Neural cell (in vitro differentiated cells): ENCODE data around the gene FLOT2. TPM values are rescaled to one million over a fixed set of nuclear protein-coding genes. Genes with fewer than 3 reads are reported as not detected.

Source experiments
- H2AFZ ChIP-seq: fragments of 200-600, 300-800 bp; sonication (generic), shearing (Covaris generic); 2 replicates; pipeline ENCODE4 v1.6.0; 2014; ENCODE audit warnings: low read depth, mild to moderate bottlenecking, antibody characterized with exemption, low read length, moderate library complexity
- H3F3A ChIP-seq: fragments of 200-600 bp; shearing (Covaris generic); 2 replicates; pipeline ENCODE4 v1.6.1; 2016; ENCODE audit warnings: mild to moderate bottlenecking, moderate library complexity, mixed read lengths, antibody characterized with exemption, low read length; ENCODE audit not compliant: insufficient read depth, poor library complexity, severe bottlenecking
- H3K27ac ChIP-seq: fragments of 200-600, 300-800 bp; sonication (generic), shearing (Covaris generic); 2 replicates; pipeline ENCODE4 v1.5.1; 2014; ENCODE audit warnings: mild to moderate bottlenecking, low read length, moderate library complexity
- H3K27me3 ChIP-seq: fragments of 300-800, 200-600 bp; sonication (generic), shearing (Covaris generic); 2 replicates; pipeline ENCODE4 v1.6.0; 2014; ENCODE audit warnings: mild to moderate bottlenecking, low read depth, low read length, moderate library complexity; ENCODE audit not compliant: insufficient read depth
- H3K36me3 ChIP-seq: fragments of 300-800, 200-600 bp; sonication (generic), shearing (Covaris generic); 2 replicates; pipeline ENCODE4 v1.5.1; 2014; ENCODE audit warnings: mild to moderate bottlenecking, antibody characterized with exemption, low read length, moderate library complexity; ENCODE audit not compliant: insufficient read depth
- H3K4me2 ChIP-seq: fragments of 300-800, 200-600 bp; sonication (generic), shearing (Covaris generic); 2 replicates; pipeline ENCODE4 v1.6.0; 2014; ENCODE audit warnings: mild to moderate bottlenecking, low read length
- H3K4me3 ChIP-seq: fragments of 300-800, 200-600 bp; sonication (generic), shearing (Covaris generic); 2 replicates; pipeline ENCODE4 v1.5.1; 2014; ENCODE audit warnings: mild to moderate bottlenecking, low read length, moderate library complexity
- H3K79me2 ChIP-seq: fragments of 200-600 bp; shearing (Covaris generic); replicated peaks from 2 replicates; pipeline ENCODE4 v1.6.0; 2014; ENCODE audit warnings: mild to moderate bottlenecking, low read length, moderate library complexity; ENCODE audit not compliant: insufficient read depth
- H3K9ac ChIP-seq: fragments of 300-800, 200-600 bp; sonication (generic), shearing (Covaris generic); 2 replicates; pipeline ENCODE4 v1.6.1; 2016; ENCODE audit warnings: mild to moderate bottlenecking, low read length, mixed read lengths
- H3K9me2 ChIP-seq: fragments of 200-600 bp; shearing (Covaris generic); 2 replicates; pipeline ENCODE4 v1.6.1; 2016; ENCODE audit warnings: mild to moderate bottlenecking, low read length, mixed read lengths; ENCODE audit not compliant: insufficient read depth
- H3K9me3 ChIP-seq: fragments of 200-600, 300-800 bp; sonication (generic), shearing (Covaris generic); 2 replicates; pipeline ENCODE4 v1.6.1; 2016; ENCODE audit warnings: mild to moderate bottlenecking, mixed run types, low read length, moderate library complexity, mixed read lengths
- H4K20me1 ChIP-seq: fragments of 200-600 bp; shearing (Covaris generic); 2 replicates; pipeline ENCODE4 v1.6.1; 2016; ENCODE audit warnings: mild to moderate bottlenecking, mixed run types; ENCODE audit not compliant: insufficient read depth
- CTCF ChIP-seq: fragments of 450-650 bp; IDR thresholded peaks from 2 replicates; pipeline ENCODE4 v1.5.1; 2014; ENCODE audit warnings: antibody characterized with exemption, mild to moderate bottlenecking, moderate library complexity; ENCODE audit not compliant: poor library complexity, severe bottlenecking
- EP300 ChIP-seq: fragments of 450-650 bp; conservative IDR thresholded peaks from 2 replicates; pipeline ENCODE4 v1.6.1; 2014; ENCODE audit warnings: antibody characterized with exemption, mild to moderate bottlenecking, moderate library complexity; ENCODE audit not compliant: poor library complexity, severe bottlenecking
- EZH2 ChIP-seq: fragments of 200-600, 300-800 bp; shearing (Covaris generic), sonication (generic); IDR thresholded peaks from 2 replicates; pipeline ENCODE4 v1.6.1; 2014; ENCODE audit warnings: antibody characterized with exemption, low read length, borderline replicate concordance, mild to moderate bottlenecking; ENCODE audit not compliant: insufficient read depth, poor library complexity, severe bottlenecking
- MXI1 ChIP-seq: fragments of 450-650 bp; conservative IDR thresholded peaks from 2 replicates; pipeline ENCODE4 v1.6.1; 2014; ENCODE audit warnings: antibody characterized with exemption, mild to moderate bottlenecking; ENCODE audit not compliant: poor library complexity, severe bottlenecking
- POLR2AphosphoS5 ChIP-seq: IDR thresholded peaks from 2 replicates; pipeline ENCODE4 v1.6.1; 2012
- RAD21 ChIP-seq: fragments of 450-650 bp; conservative IDR thresholded peaks from 2 replicates; pipeline ENCODE4 v1.6.1; 2014; ENCODE audit warnings: antibody characterized with exemption, mild to moderate bottlenecking, moderate library complexity
- SMC3 ChIP-seq: fragments of 450-650 bp; conservative IDR thresholded peaks from 2 replicates; pipeline ENCODE4 v1.6.1; 2014; ENCODE audit warnings: antibody characterized with exemption, mild to moderate bottlenecking, moderate library complexity; ENCODE audit not compliant: poor library complexity
- TAF1 ChIP-seq: IDR thresholded peaks from 2 replicates; pipeline ENCODE4 v1.6.1; 2012; ENCODE audit warnings: low read depth
- polyA plus RNA-seq: library from polyadenylated mRNA; depleted of rRNA; stranded (reverse); fragments of >200 nt; gene quantifications from 2 replicates; pipeline ENCODE4 v1.2.3, GENCODE V29; 2014
- TF ChIP-seq, protein P1 (sequence below): IDR thresholded peaks from 2 replicates; pipeline ENCODE4 v1.6.1; 2012; ENCODE audit warnings: borderline replicate concordance

The FLOT2 gene
- polyA plus RNA-seq, 1 donor from 2014 or later = 27.5 TPM

DNA sequence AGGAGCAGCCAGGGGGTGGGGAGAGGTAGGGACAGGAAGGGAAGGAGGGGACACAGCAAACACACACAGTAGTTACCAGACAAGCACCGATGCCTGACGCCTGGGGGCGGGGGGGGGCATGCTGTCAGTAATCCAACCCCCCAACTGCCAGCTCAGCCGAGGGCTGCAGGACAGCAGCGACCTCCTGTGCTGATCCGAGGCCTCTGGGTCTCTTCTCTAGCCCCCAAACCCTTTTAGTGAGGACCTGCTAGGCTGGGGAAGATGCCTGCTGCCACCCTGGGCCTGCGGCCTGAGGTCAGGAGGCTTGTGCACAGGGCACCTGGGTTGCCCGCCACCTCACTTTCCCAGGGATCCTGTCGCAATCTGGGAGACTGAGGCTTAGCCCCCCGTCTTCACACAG is 11.6 kb downstream of the FLOT2 start:
- H3K9me2 ChIP-seq = no peaks in the 10 kb centered on the region
- no peak overlapping the region for H3K27ac ChIP-seq
- H3K36me3 ChIP-seq = no peaks in the 10 kb centered on the region
- no peaks in the 10 kb centered on the region for H3K27me3 ChIP-seq
- H3K9me3 ChIP-seq = no peaks in the 10 kb centered on the region
- no peak overlapping the region for H3K4me3 ChIP-seq
- TF ChIP-seq CTCF = no peak
- no peak for TF ChIP-seq RAD21
- TF ChIP-seq EZH2 = no peak
- TF ChIP-seq SMC3 = no peak
- no peak for TF ChIP-seq MXI1
- no peak for TF ChIP-seq POLR2AphosphoS5
- no peak for TF ChIP-seq TAF1
- TF ChIP-seq, protein P1, sequence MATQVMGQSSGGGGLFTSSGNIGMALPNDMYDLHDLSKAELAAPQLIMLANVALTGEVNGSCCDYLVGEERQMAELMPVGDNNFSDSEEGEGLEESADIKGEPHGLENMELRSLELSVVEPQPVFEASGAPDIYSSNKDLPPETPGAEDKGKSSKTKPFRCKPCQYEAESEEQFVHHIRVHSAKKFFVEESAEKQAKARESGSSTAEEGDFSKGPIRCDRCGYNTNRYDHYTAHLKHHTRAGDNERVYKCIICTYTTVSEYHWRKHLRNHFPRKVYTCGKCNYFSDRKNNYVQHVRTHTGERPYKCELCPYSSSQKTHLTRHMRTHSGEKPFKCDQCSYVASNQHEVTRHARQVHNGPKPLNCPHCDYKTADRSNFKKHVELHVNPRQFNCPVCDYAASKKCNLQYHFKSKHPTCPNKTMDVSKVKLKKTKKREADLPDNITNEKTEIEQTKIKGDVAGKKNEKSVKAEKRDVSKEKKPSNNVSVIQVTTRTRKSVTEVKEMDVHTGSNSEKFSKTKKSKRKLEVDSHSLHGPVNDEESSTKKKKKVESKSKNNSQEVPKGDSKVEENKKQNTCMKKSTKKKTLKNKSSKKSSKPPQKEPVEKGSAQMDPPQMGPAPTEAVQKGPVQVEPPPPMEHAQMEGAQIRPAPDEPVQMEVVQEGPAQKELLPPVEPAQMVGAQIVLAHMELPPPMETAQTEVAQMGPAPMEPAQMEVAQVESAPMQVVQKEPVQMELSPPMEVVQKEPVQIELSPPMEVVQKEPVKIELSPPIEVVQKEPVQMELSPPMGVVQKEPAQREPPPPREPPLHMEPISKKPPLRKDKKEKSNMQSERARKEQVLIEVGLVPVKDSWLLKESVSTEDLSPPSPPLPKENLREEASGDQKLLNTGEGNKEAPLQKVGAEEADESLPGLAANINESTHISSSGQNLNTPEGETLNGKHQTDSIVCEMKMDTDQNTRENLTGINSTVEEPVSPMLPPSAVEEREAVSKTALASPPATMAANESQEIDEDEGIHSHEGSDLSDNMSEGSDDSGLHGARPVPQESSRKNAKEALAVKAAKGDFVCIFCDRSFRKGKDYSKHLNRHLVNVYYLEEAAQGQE = no peak
- TF ChIP-seq EP300 = no peak
- H3K4me2 ChIP-seq = no peak overlapping the region
- H3F3A ChIP-seq = no peaks in the 10 kb centered on the region
- no peaks in the 10 kb centered on the region for H4K20me1 ChIP-seq
- no peak overlapping the region for H3K9ac ChIP-seq
- no peaks in the 10 kb centered on the region for H3K79me2 ChIP-seq
- H2AFZ ChIP-seq = no peak overlapping the region

DNA sequence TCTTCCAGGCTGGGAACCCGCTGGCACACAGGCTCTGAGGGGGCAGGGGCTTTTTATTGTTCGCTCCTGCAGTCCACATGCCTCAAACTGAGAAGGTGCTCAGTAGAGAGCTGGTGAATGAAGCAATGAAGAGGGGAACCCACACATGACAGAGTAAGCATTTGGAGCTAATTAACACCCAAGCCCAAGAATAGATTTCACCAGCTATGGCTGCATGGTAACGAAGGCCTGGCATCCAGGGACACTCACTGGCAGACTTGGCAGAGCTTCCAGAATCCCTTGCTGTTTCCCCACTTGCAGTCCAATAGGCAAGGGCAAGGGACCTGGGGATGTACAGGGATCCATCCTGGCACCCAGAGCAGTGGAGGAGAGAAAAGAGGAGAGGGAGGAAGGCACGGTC is 12.2 kb downstream of the FLOT2 start:
- Histone ChIP-seq H3K9ac (no peak overlapping the region), H3K79me2 (no peaks in the 10 kb centered on the region), H3K9me2 (no peaks in the 10 kb centered on the region), H3K27me3 (no peaks in the 10 kb centered on the region), H3F3A (no peaks in the 10 kb centered on the region), H4K20me1 (no peaks in the 10 kb centered on the region), H3K4me2 (no peak overlapping the region), H3K4me3 (no peak overlapping the region), H3K9me3 (no peaks in the 10 kb centered on the region), H2AFZ (no peak overlapping the region), H3K27ac (no peak overlapping the region), H3K36me3 (no peaks in the 10 kb centered on the region)
- TF ChIP-seq TAF1 (no peak), RAD21 (no peak), EP300 (no peak), SMC3 (no peak), POLR2AphosphoS5 (no peak), CTCF (no peak), EZH2 (no peak), MXI1 (no peak)
- TF ChIP-seq, protein P1 = no peak
